GM13977 (cell line): ENCODE measurements around the gene CDC42BPB.

Experiments
- DNase-seq: peaks from one replicate; pipeline ENCODE4 v3.0.0; 2012; ENCODE audit warnings: low spot score
- in situ Hi-C: fragments of 300-500 bp; cut with MboI; formaldehyde crosslinking; loops from one replicate; pipeline ENCODE4 v1.12.0; 2022; ENCODE audit warnings: low sequenced_read_pairs, low pct_unique_long_range_greater_than_20kb, mixed read lengths, inconsistent platforms; ENCODE audit not compliant: unreplicated experiment
- TF ChIP-seq, protein P1 (sequence below): IDR thresholded peaks from 2 replicates; pipeline ENCODE4 v1.5.1; 2012; ENCODE audit warnings: mild to moderate bottlenecking, control low read depth; ENCODE audit not compliant: insufficient read depth; ENCODE audit errors: extremely low read depth, missing control alignments

CDC42BPB gene

GRCh38 chr14:103084021-103084919 lies 26.9 kb upstream of the CDC42BPB start, which contains the start of gene LBHD2:
Gene LBHD2 (plus strand): TSS chr14:103084210. CDS start chr14:103086013, 1,803 bp downstream.
- DNase-seq, result no peak
- TF ChIP-seq, protein P1, sequence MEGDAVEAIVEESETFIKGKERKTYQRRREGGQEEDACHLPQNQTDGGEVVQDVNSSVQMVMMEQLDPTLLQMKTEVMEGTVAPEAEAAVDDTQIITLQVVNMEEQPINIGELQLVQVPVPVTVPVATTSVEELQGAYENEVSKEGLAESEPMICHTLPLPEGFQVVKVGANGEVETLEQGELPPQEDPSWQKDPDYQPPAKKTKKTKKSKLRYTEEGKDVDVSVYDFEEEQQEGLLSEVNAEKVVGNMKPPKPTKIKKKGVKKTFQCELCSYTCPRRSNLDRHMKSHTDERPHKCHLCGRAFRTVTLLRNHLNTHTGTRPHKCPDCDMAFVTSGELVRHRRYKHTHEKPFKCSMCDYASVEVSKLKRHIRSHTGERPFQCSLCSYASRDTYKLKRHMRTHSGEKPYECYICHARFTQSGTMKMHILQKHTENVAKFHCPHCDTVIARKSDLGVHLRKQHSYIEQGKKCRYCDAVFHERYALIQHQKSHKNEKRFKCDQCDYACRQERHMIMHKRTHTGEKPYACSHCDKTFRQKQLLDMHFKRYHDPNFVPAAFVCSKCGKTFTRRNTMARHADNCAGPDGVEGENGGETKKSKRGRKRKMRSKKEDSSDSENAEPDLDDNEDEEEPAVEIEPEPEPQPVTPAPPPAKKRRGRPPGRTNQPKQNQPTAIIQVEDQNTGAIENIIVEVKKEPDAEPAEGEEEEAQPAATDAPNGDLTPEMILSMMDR, result no peak
- in situ Hi-C loops, result loop anchor here (25.0 kb wide), 1 partner anchor 203 kb away; no protein-coding TSS in a partner anchor

DNA sequence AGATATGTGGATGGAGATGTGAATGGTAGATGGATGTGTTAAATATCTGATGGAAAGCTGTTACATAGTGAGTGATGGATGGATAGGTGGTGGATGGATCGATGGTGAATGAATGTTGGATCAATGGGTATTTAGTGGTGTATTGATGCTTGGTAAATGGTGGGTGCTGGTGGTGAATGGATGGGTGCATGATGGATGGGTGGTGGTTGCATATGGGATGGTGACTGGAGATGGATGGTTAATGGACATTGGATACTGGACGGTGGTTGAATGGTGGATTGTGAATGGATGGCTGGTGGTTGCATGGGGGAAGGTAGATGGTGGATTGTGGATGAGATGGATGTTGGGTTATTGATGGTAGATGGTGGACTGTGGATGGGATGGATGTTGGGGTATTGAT lies 24.6 kb upstream of the CDC42BPB start:
- in situ Hi-C loops, result loop anchor here (25.0 kb wide), 1 partner anchor 205 kb away; no protein-coding TSS in a partner anchor
- TF ChIP-seq, protein P1, result no peak
- no peak for DNase-seq

GRCh38 chr14:103078860-103079587 lies 21.7 kb upstream of the CDC42BPB start:
- TF ChIP-seq, protein P1, result peak; percentile 6
- in situ Hi-C loops, result loop anchor here (25.0 kb wide), 1 partner anchor 208 kb away; no protein-coding TSS in a partner anchor
- DNase-seq, result no peak

- in situ Hi-C loops, result loop anchor here (25.0 kb wide), 1 partner anchor 209 kb away; no protein-coding TSS in a partner anchor
Observed at GRCh38 chr14:103078420-103078749, 21.0 kb upstream of the CDC42BPB start.

DNA sequence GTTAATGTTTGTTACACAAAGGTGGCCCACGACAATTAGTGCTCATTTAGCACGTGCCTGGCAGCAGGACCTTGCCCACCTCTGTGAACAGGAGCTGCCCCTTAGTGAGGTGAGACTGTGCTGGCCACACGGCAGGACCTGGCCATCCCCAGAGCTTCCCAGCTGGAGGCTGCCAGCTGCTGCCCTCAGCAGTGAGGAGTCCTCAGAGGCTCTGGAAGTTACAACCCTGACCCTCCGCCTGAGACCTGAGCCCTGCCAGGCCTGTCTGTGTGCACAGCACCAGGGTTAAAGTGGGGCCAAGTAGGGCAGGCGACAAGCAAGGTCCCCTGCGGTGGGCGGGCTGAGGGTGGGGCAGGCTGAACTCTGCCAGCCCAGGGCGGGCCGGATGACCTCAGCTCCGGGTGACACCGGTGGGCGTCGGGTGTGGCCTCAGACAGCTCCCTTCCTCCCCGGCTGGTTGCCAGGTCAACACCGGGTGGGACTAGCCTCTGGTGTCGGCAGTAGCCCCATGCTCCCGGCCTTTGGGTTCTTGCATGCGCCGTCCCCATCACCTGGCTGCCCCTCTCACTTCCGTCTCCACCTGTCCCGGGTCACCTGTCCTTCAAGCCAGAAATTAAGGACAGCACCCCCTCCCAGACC lies 17.5 kb upstream of the CDC42BPB start:
- DNase-seq, result no peak
- in situ Hi-C loops, result loop anchor here (25.0 kb wide), 1 partner anchor 212 kb away; no protein-coding TSS in a partner anchor
- TF ChIP-seq, protein P1, result no peak

More at GRCh38 chr14:103078420-103078749, 21.0 kb upstream of the CDC42BPB start:
- peak; percentile 92 for DNase-seq
- TF ChIP-seq, protein P1, result peak; percentile 86

GRCh38 chr14:103073876-103074728 lies 16.8 kb upstream of the CDC42BPB start:
- peak; percentile 70 for DNase-seq
- TF ChIP-seq, protein P1, result no peak
- in situ Hi-C loops, result no loop called here
